Cardiac fibroblast (primary cell): Measurements from ENCODE around the gene GRK7.
A peak's percentile ranks its signal among the peaks of the same experiment; 100 is the strongest.
"Not testable (repeated sequence)": the region's sequence is repeated elsewhere in the genome, so short reads cannot be mapped to it uniquely, and the experiment has no call there.

ENCODE experiments used
- DNase-seq, 2 donors: peaks; one replicate each; pipeline versions ENCODE4 v3.0.0 to v3.0.0-alpha.2; 2010; ENCODE audit warnings: low read depth in 2 of 2
- H3K4me3 ChIP-seq, 2 donors: replicated peaks in 1 of 2; 1 replicate in 1 of 2; 2 replicates in 1 of 2; pipeline ENCODE4 v1.5.1; 2011; ENCODE audit warnings: low read depth in 2 of 2, low read length in 2 of 2, mild to moderate bottlenecking in 2 of 2, moderate library complexity in 1 of 2
- TF ChIP-seq, protein P1 (sequence below): IDR thresholded peaks from one replicate; pipeline ENCODE4 v1.5.1; 2011; ENCODE audit warnings: low read depth, mild to moderate bottlenecking, low read length, inconsistent platforms

Gene GRK7

DNA sequence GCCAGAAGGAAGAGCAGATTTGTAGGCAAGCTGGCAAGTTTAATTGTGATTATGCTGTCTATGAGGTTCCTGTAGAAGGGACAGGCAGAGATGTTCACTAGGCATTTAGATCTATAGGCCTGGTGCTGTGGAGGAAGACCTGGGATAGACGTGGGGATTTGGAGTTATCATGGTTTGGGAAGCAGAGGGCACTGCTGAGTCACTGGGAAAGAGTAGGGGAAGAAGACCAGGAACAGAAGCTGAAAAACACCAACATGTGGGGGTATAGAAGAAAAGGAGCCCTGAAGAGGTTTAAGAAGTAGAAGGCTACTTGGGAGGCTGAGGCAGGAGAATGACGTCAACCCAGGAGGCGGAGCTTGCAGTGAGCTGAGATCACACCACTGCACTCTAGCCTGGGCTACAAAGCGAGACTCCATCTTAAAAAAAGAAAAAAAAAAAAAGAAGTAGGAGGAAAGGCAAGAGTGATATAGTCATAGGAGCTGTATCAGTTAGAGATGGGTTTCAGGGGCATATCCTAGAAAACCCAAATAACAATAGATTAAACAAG is 19.3 kb downstream of the GRK7 start:
- no peak overlapping the region for H3K4me3 ChIP-seq
- peak; percentile 47 to 59 for DNase-seq
- TF ChIP-seq, protein P1, sequence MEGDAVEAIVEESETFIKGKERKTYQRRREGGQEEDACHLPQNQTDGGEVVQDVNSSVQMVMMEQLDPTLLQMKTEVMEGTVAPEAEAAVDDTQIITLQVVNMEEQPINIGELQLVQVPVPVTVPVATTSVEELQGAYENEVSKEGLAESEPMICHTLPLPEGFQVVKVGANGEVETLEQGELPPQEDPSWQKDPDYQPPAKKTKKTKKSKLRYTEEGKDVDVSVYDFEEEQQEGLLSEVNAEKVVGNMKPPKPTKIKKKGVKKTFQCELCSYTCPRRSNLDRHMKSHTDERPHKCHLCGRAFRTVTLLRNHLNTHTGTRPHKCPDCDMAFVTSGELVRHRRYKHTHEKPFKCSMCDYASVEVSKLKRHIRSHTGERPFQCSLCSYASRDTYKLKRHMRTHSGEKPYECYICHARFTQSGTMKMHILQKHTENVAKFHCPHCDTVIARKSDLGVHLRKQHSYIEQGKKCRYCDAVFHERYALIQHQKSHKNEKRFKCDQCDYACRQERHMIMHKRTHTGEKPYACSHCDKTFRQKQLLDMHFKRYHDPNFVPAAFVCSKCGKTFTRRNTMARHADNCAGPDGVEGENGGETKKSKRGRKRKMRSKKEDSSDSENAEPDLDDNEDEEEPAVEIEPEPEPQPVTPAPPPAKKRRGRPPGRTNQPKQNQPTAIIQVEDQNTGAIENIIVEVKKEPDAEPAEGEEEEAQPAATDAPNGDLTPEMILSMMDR: peak; percentile 24

DNA sequence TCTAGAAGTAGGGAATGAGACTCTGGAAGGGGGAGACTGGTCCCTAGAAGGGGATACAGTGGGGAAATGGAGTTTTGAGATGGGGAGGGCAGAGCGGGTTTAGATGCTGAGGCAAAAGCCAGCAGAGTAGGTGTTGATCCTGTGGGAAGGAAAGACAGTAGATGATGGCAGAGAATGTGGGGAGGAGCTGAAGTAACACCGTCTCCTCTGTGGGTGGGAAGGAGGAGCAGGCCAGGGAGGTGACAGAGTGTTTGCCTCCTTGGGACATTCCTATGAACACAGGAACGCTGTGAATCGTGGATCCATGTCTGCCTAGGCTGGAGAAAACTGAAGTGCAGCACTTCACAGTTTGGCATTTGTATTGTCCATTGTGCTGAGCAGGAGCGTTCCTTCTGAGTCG is 20.4 kb downstream of the GRK7 start:
- no peak for DNase-seq
- TF ChIP-seq, protein P1: no peak
- H3K4me3 ChIP-seq: no peak overlapping the region

DNA sequence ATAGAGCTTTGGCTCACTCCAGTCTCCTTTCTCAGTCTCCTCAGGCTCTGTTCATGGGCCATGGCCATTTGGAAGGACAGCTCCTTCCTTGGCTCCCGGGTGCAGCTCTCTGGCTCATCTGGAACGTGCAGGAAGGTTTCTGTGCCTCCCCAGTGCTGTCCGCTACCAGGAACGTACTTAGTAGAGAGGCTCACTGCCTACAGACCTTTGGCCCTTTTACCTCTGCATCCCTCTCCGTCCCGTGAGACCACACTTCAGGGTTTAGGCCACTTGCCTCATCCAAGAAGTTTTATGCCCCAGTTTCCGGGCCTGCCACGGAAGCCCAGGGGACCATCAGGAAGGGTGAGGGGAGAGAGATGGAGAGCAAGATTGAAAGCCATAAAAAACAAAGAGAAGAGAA is 20.9 kb downstream of the GRK7 start:
- H3K4me3 ChIP-seq: no peak overlapping the region
- DNase-seq: no peak
- TF ChIP-seq, protein P1: no peak

DNA sequence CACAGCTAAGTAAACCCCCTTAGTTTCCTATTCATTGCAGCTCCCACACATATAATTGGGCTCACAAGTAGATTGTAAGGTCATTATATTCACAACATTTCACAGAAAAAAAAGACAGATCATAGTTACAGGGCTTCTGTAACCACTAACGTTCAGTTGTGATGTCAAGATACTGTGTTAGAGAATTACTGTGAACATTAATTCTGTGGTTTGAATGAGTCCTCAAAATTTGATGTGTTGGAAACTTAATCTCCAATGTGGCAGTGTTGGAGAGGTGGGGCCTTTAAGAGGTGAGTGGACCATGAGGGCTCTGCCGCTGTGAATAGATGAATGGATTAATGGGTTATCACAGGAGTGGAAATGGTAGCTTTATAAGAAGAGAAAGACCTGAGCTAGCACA is 21.3 kb downstream of the GRK7 start:
- DNase-seq: no peak

DNA sequence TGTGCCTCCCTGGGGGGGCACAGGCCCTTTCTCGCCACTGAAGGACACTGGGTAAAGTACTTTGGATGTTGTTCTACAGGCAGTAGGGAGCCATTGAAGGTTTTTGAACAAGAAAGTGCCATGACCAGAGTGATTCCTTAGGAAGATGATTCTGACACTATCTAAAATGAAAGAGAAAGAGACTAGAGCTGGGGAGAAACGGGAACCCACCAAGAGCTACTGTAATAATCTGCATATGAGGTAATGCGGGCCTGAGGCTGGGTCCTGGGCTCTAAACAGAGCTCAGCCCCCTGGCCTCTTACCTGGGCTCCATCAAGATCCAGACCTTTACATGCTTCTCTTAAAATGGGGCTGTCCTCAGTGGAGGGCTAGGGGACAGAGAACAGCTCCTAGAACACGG is 24.9 kb downstream of the GRK7 start:
- H3K4me3 ChIP-seq: no peak overlapping the region
- DNase-seq: no peak

More for the DNA sequence above, 21.3 kb downstream of the GRK7 start:
- TF ChIP-seq, protein P1: no peak
- no peak overlapping the region for H3K4me3 ChIP-seq

DNA sequence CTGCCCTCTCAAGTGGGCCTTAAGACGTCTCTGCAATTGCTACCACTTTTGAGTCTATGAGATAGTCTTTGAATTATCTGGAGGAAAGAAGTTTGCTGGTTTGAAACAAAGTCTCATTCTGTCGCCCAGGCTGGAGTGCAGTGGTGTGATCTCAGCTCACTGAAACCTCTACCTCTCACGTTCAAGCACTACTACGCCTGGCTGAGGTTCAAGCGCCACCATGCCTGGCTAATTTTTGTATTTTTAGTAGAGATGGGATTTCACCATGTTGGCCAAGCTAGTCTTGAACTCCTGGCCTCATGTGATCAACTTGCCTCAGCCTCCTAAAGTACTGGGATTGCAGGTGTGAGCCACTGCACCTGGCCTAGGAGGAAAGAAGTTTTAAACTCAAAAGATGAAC is 25.5 kb downstream of the GRK7 start:
- not testable (repeated sequence) for DNase-seq

More for the DNA sequence above, 24.9 kb downstream of the GRK7 start:
- TF ChIP-seq, protein P1: no peak

DNA sequence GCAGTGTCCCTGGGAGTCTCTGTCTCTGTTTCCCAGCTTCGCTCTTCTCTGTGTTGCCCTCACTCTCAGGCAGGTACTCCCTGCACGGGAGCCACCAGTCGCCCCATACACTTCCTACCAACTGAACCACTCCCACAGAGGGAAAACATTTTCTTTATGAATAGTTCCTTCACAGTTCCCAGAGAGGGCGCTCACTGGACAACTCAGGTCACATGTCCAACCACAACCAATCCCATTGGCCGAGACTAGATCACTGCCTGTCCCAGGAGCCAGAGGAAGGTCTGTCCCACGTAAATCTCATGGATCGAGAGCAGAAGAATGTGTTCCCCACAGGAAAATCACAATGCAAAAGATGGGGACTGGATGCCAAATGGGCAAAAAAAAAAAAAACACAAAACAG is 26.1 kb downstream of the GRK7 start:
- no peak overlapping the region for H3K4me3 ChIP-seq
- no peak for DNase-seq
- TF ChIP-seq, protein P1: no peak

More for the DNA sequence above, 25.5 kb downstream of the GRK7 start:
- not testable (repeated sequence) for H3K4me3 ChIP-seq
